B cell (primary cell): ENCODE data around the gene TRIO. TPM values are rescaled to one million over a fixed set of nuclear protein-coding genes. Genes with fewer than 3 reads are reported as not detected.

Experiments
- ATAC-seq: fragments of 200-7000 bp; cut with Tn5 transposase; one replicate; pipeline ENCODE4 v1.10.0; 2021; ENCODE audit warnings: low read depth, mild to moderate bottlenecking, moderate number of reproducible peaks, moderate library complexity
- CTCF ChIA-PET: fragments of 350-600 bp; sonication (Branson Sonifier 250); formaldehyde crosslinking; loops from one replicate; lab custom pipeline; 2021; ENCODE audit warnings: antibody characterized with exemption, inconsistent platforms; lab: Charles Lee
- POLR2A ChIA-PET: fragments of 350-600 bp; sonication (Branson Sonifier 250); formaldehyde crosslinking; loops from one replicate; lab custom pipeline; 2021; ENCODE audit warnings: antibody characterized with exemption; lab: Charles Lee
- DNase-seq: peaks from one replicate; pipeline ENCODE4 v3.0.0; 2013
- H2AFZ ChIP-seq: 2 replicates; pipeline ENCODE4 v1.6.1; 2012; ENCODE audit warnings: mild to moderate bottlenecking, low read depth, low read length; ENCODE audit not compliant: insufficient read depth, poor library complexity, severe bottlenecking
- H3K27ac ChIP-seq, 2 donors: 1 replicate in 1 of 2; 2 replicates in 1 of 2; pipeline ENCODE4 v1.5.1; 2012 to 2013; ENCODE audit warnings: low read length in 2 of 2, mild to moderate bottlenecking in 2 of 2, moderate library complexity in 1 of 2
- H3K27me3 ChIP-seq, 4 experiments: fragments of 200-600 bp in 1 of 4; sonication (generic) in 1 of 4; replicated peaks in 1 of 4; 1 replicate in 2 of 4; 2 replicates in 2 of 4; pipeline versions ENCODE4 v1.6.1 to v1.7.0; 2013 to 2016; ENCODE audit warnings: low read length in 3 of 4, mild to moderate bottlenecking in 2 of 4, mixed read lengths in 1 of 4, moderate library complexity in 1 of 4; ENCODE audit not compliant: insufficient read depth in 4 of 4, control insufficient read depth in 3 of 4; ENCODE audit errors: control extremely low read depth in 1 of 4
- H3K36me3 ChIP-seq, 2 experiments: replicated peaks in 1 of 2; 1 replicate in 1 of 2; 2 replicates in 1 of 2; pipeline versions ENCODE4 v1.6.1 to v1.7.1; 2013; ENCODE audit warnings: low read length in 1 of 2; ENCODE audit not compliant: insufficient read depth in 2 of 2, control insufficient read depth in 1 of 2; ENCODE audit errors: control extremely low read depth in 1 of 2, extremely low read depth in 1 of 2
- H3K4me1 ChIP-seq, 2 donors: fragments of 200-600 bp in 1 of 2; sonication (generic) in 1 of 2; 1 replicate in 1 of 2; 2 replicates in 1 of 2; pipeline versions ENCODE4 v1.5.1 to v1.6.1; 2013 to 2017; ENCODE audit warnings: low read length in 2 of 2; ENCODE audit not compliant: control insufficient read depth in 2 of 2, insufficient read depth in 2 of 2
- H3K4me2 ChIP-seq: replicated peaks from 2 replicates; pipeline ENCODE3; 2012; ENCODE audit warnings: mild to moderate bottlenecking, low read depth, low read length; ENCODE audit not compliant: poor library complexity, severe bottlenecking
- H3K4me3 ChIP-seq, 5 experiments: fragments of 200-600 bp in 1 of 5; sonication (generic) in 1 of 5; 1 replicate in 3 of 5; 2 replicates in 2 of 5; pipeline versions ENCODE4 v1.5.1 to v1.7.0; 2011 to 2016; ENCODE audit warnings: low read length in 4 of 5, mild to moderate bottlenecking in 4 of 5, low read depth in 2 of 5, control low read depth in 1 of 5, moderate library complexity in 1 of 5; ENCODE audit not compliant: insufficient read depth in 1 of 5; ENCODE audit errors: control extremely low read depth in 1 of 5, extremely low read depth in 1 of 5
- H3K79me2 ChIP-seq: fragments of 200-600 bp; sonication (generic); one replicate; pipeline ENCODE4 v1.6.0; 2016; ENCODE audit warnings: low read length; ENCODE audit not compliant: control insufficient read depth, insufficient read depth
- H3K9ac ChIP-seq: fragments of 200-600 bp; sonication (generic); 2 replicates; pipeline ENCODE4 v1.6.1; 2017; ENCODE audit warnings: mild to moderate bottlenecking, low read length, moderate library complexity
- H3K9me3 ChIP-seq, 3 donors: one replicate each; pipeline versions ENCODE4 v1.6.1 to v1.7.1; 2013; ENCODE audit warnings: low read length in 2 of 3; ENCODE audit not compliant: control insufficient read depth in 2 of 3, insufficient read depth in 1 of 3; ENCODE audit errors: control extremely low read depth in 1 of 3
- H4K20me1 ChIP-seq: 2 replicates; pipeline ENCODE4 v1.6.0; 2012; ENCODE audit warnings: mild to moderate bottlenecking, low read length; ENCODE audit not compliant: insufficient read depth, control insufficient read depth, poor library complexity, severe bottlenecking
- H3K27ac Mint-ChIP-seq: one replicate; pipeline ENCODE4 v1.8.0; 2021; ENCODE audit warnings: mixed read lengths
- H3K27me3 Mint-ChIP-seq: one replicate; pipeline ENCODE4 v1.8.0; 2021; ENCODE audit warnings: mixed read lengths
- H3K4me1 Mint-ChIP-seq: one replicate; pipeline ENCODE4 v1.8.0; 2021; ENCODE audit warnings: mixed read lengths
- H3K4me3 Mint-ChIP-seq: one replicate; pipeline ENCODE4 v1.8.0; 2021; ENCODE audit warnings: mixed read lengths
- H3K9me3 Mint-ChIP-seq: one replicate; pipeline ENCODE4 v1.8.0; 2022; ENCODE audit warnings: mixed read lengths; ENCODE audit not compliant: insufficient read depth
- CTCF ChIP-seq: fragments of 200-600 bp; IDR thresholded peaks from one replicate; pipeline ENCODE4 v1.8.0; 2022; ENCODE audit warnings: antibody characterized with exemption, mild to moderate bottlenecking
- EZH2 ChIP-seq: IDR thresholded peaks from 2 replicates; pipeline ENCODE4 v1.6.1; 2012; ENCODE audit warnings: borderline replicate concordance, low read depth, mild to moderate bottlenecking, moderate library complexity, low read length; ENCODE audit not compliant: insufficient read depth, poor library complexity, severe bottlenecking
- WGBS: methylation state at CpG from one replicate; pipeline ENCODE4 v1.1.5; 2013; ENCODE audit warnings: missing lambda C conversion rate; ENCODE audit not compliant: insufficient coverage; 5-methylcytosine and 5-hydroxymethylcytosine counted together
- intact Hi-C: fragments of 100-400 bp; cut with micrococcal nuclease; formaldehyde crosslinking; loops from one replicate; pipeline ENCODE4 v1.10.0; 2022
- polyA plus RNA-seq: library from polyadenylated mRNA; depleted of rRNA; stranded (reverse); fragments of >200 nt; gene quantifications from 2 replicates; pipeline ENCODE4 v1.2.3, GENCODE V29; 2012
- total RNA-seq, 2 donors: library from RNA; stranded (reverse); fragments of 120-200 nt in 1 of 2; gene quantifications; 1 replicate in 1 of 2; 2 replicates in 1 of 2; pipeline versions ENCODE4 v1.2.3 to v1.2.4, GENCODE V29; 2013 to 2022

The TRIO gene
- total and polyA plus RNA-seq, 2 donors (not counting 1 experiment from before 2014, with no cell fraction given), result 90.5 to 479 TPM

GRCh38 chr5:14414656-14415023 is 271.5 kb downstream of the TRIO start:
- no peaks in the 10 kb centered on the region for H3K9me3 Mint-ChIP-seq
- TF ChIP-seq EZH2, result no peak
- no peak for TF ChIP-seq CTCF
- no peak overlapping the region for H3K4me3 ChIP-seq
- DNase-seq (no peak), ATAC-seq (no peak)
- intact Hi-C loops, result no loop called here
- peaks cover 0 to 88% of the 10 kb centered on the region in 2 experiments for H3K36me3 ChIP-seq
- no peak overlapping the region for H3K4me3 Mint-ChIP-seq
- no peak overlapping the region for H3K27ac ChIP-seq
- H3K4me1 ChIP-seq, result peaks cover 0 to 7% of the 10 kb centered on the region in 2 donors
- no peaks in the 10 kb centered on the region for H3K27me3 Mint-ChIP-seq
- ChIA-PET CTCF (interaction anchor here (1.4 kb wide), 1 partner anchor 234 kb away, joined by 4 read pairs; no protein-coding TSS in a partner anchor), POLR2A (no interaction called here)
- H3K9ac ChIP-seq, result no peak overlapping the region
- no peak overlapping the region for H3K4me2 ChIP-seq
- no peak overlapping the region for H2AFZ ChIP-seq
- no peaks in the 10 kb centered on the region for H3K27me3 ChIP-seq
- no peaks in the 10 kb centered on the region for H3K79me2 ChIP-seq
- H3K9me3 ChIP-seq, result no peaks in the 10 kb centered on the region
- H4K20me1 ChIP-seq, result no peaks in the 10 kb centered on the region
- H3K4me1 Mint-ChIP-seq, result peaks cover 14% of the 10 kb centered on the region
- WGBS, result 73% methylated on average over 7 of the region's 7 CpGs
- no peak overlapping the region for H3K27ac Mint-ChIP-seq

GRCh38 chr5:14415024-14415697 is 272.0 kb downstream of the TRIO start:
- ChIA-PET CTCF (no interaction called here), POLR2A (no interaction called here)
- peaks cover 0 to 7% of the 10 kb centered on the region in 2 donors for H3K4me1 ChIP-seq
- peaks cover 0 to 88% of the 10 kb centered on the region in 2 experiments for H3K36me3 ChIP-seq
- H3K27me3 ChIP-seq, result no peaks in the 10 kb centered on the region
- ATAC-seq (no peak), DNase-seq (no peak)
- H3K27ac ChIP-seq, result no peak overlapping the region
- H3K4me3 ChIP-seq, result no peak overlapping the region
- no peak overlapping the region for H3K4me2 ChIP-seq
- H2AFZ ChIP-seq, result no peak overlapping the region
- Mint-ChIP-seq H3K27me3 (no peaks in the 10 kb centered on the region), H3K4me3 (no peak overlapping the region), H3K9me3 (no peaks in the 10 kb centered on the region), H3K27ac (no peak overlapping the region), H3K4me1 (peaks cover 14% of the 10 kb centered on the region)
- H4K20me1 ChIP-seq, result no peaks in the 10 kb centered on the region
- no peaks in the 10 kb centered on the region for H3K79me2 ChIP-seq
- no peak for TF ChIP-seq CTCF
- TF ChIP-seq EZH2, result no peak
- 90% methylated on average over 12 of the region's 16 CpGs for WGBS
- H3K9me3 ChIP-seq, result no peaks in the 10 kb centered on the region
- no peak overlapping the region for H3K9ac ChIP-seq
- intact Hi-C loops, result no loop called here
